Urinary bladder (tissue), 2 donors: ENCODE data around the gene PAWR. TPM values are rescaled to one million over a fixed set of nuclear protein-coding genes. Genes with fewer than 3 reads are reported as not detected.

Experiments used
- polyA plus RNA-seq: library from polyadenylated mRNA; stranded (reverse); fragments of 200-250 nt; gene quantifications from one replicate; pipeline ENCODE4 v1.2.3, GENCODE V29; 2013
- total RNA-seq: library from RNA; depleted of rRNA; stranded (reverse); fragments of >200 nt; gene quantifications from one replicate; pipeline ENCODE4 v1.2.3, GENCODE V29; 2014
- donor health status: healthy.

The PAWR gene
- total and polyA plus RNA-seq, 2 donors = 26.3 to 117 TPM

Other genes with a start within 250 kb of the PAWR start
- 668 TPM for gene PPP1R12A, start 244.1 kb upstream of the PAWR start, total RNA-seq
- gene PPP1R12A, start 244.1 kb upstream of the PAWR start, polyA plus RNA-seq = 177 TPM